Loucy (cell line): ENCODE results near the gene DENND6A.

Source experiments
- H2AFZ ChIP-seq: fragments of 200-600 bp; sonication (generic); 2 replicates; pipeline ENCODE4 v1.6.0; 2016; ENCODE audit warnings: antibody characterized with exemption, mild to moderate bottlenecking, low read length, moderate library complexity
- H3F3A ChIP-seq: fragments of 200-600 bp; 2 replicates; pipeline ENCODE4 v1.6.0; 2016; ENCODE audit warnings: antibody characterized with exemption, low read depth, mild to moderate bottlenecking
- H3K27me3 ChIP-seq: fragments of 200-600 bp; sonication (generic); 2 replicates; pipeline ENCODE4 v1.6.1; 2014; ENCODE audit warnings: low read length, mild to moderate bottlenecking; ENCODE audit not compliant: insufficient read depth, poor library complexity, severe bottlenecking
- H3K36me3 ChIP-seq: fragments of 200-600 bp; sonication (generic); 2 replicates; pipeline ENCODE4 v1.6.1; 2016; ENCODE audit warnings: low read length; ENCODE audit not compliant: insufficient read depth
- H3K4me1 ChIP-seq: fragments of 200-600 bp; sonication (generic); 2 replicates; pipeline ENCODE4 v1.5.1; 2014; ENCODE audit warnings: low read length, mild to moderate bottlenecking; ENCODE audit not compliant: insufficient read depth, poor library complexity, severe bottlenecking
- H3K4me2 ChIP-seq: fragments of 200-600 bp; sonication (generic); 2 replicates; pipeline ENCODE4 v1.6.0; 2014; ENCODE audit warnings: antibody characterized with exemption, low read length, low read depth, mild to moderate bottlenecking; ENCODE audit not compliant: poor library complexity, severe bottlenecking
- H3K4me3 ChIP-seq: fragments of 200-600 bp; sonication (generic); 2 replicates; pipeline ENCODE4 v1.5.1; 2014; ENCODE audit warnings: low read length, mild to moderate bottlenecking, mixed read lengths; ENCODE audit not compliant: poor library complexity, severe bottlenecking
- H3K79me2 ChIP-seq: fragments of 200-600 bp; sonication (generic); 2 replicates; pipeline ENCODE4 v1.6.1; 2014; ENCODE audit warnings: low read length; ENCODE audit not compliant: insufficient read depth
- H3K9ac ChIP-seq: fragments of 200-600 bp; sonication (generic); 2 replicates; pipeline ENCODE4 v1.6.0; 2014; ENCODE audit warnings: mild to moderate bottlenecking, low read depth, low read length, moderate library complexity; ENCODE audit not compliant: poor library complexity, severe bottlenecking
- H3K9me2 ChIP-seq: fragments of 200-600 bp; sonication (generic); replicated peaks from 2 replicates; pipeline ENCODE4 v1.6.1; 2016; ENCODE audit warnings: low read depth, low read length, mixed read lengths
- H3K9me3 ChIP-seq: fragments of 200-600 bp; sonication (generic); 2 replicates; pipeline ENCODE4 v1.6.1; 2014; ENCODE audit warnings: mild to moderate bottlenecking, antibody characterized with exemption, low read length, low read depth; ENCODE audit not compliant: insufficient read depth
- H4K20me1 ChIP-seq: fragments of 200-600 bp; sonication (generic); 2 replicates; pipeline ENCODE4 v1.6.0; 2014; ENCODE audit warnings: antibody characterized with exemption, low read length, mild to moderate bottlenecking; ENCODE audit not compliant: insufficient read depth, poor library complexity, severe bottlenecking
- CTCF ChIP-seq: fragments of 200-600 bp; sonication (generic); conservative IDR thresholded peaks from 2 replicates; pipeline ENCODE4 v1.5.1; 2014; ENCODE audit warnings: mild to moderate bottlenecking, antibody characterized with exemption, low read length
- EZH2phosphoT487 ChIP-seq: fragments of 200-600 bp; IDR thresholded peaks from 2 replicates; pipeline ENCODE4 v1.6.1; 2018; ENCODE audit warnings: antibody characterized with exemption, mild to moderate bottlenecking, moderate library complexity, borderline replicate concordance

DENND6A gene

GRCh38 chr3:57700737-57701136 lies 7.9 kb upstream of the DENND6A start:
- Histone ChIP-seq H3K79me2 (no peaks in the 10 kb centered on the region), H3K9me2 (no peaks in the 10 kb centered on the region), H3K4me1 (no peaks in the 10 kb centered on the region), H2AFZ (no peak overlapping the region), H3F3A (no peaks in the 10 kb centered on the region), H3K27me3 (no peaks in the 10 kb centered on the region), H3K9ac (no peak overlapping the region), H3K36me3 (no peaks in the 10 kb centered on the region), H4K20me1 (no peaks in the 10 kb centered on the region), H3K9me3 (no peaks in the 10 kb centered on the region), H3K4me3 (no peak overlapping the region), H3K4me2 (no peak overlapping the region)
- TF ChIP-seq CTCF (no peak), EZH2phosphoT487 (no peak)

GRCh38 chr3:57699591-57699990 lies 6.7 kb upstream of the DENND6A start:
- Histone ChIP-seq H3K36me3 (no peaks in the 10 kb centered on the region), H3K4me2 (no peak overlapping the region), H3K4me3 (no peak overlapping the region), H3K9me2 (no peaks in the 10 kb centered on the region), H2AFZ (no peak overlapping the region), H4K20me1 (no peaks in the 10 kb centered on the region), H3K9ac (no peak overlapping the region), H3K9me3 (no peaks in the 10 kb centered on the region), H3K79me2 (no peaks in the 10 kb centered on the region), H3K4me1 (no peaks in the 10 kb centered on the region), H3K27me3 (no peaks in the 10 kb centered on the region), H3F3A (no peaks in the 10 kb centered on the region)
- TF ChIP-seq EZH2phosphoT487 (no peak), CTCF (no peak)

- no peak for TF ChIP-seq EZH2phosphoT487
- no peak for TF ChIP-seq CTCF
- peaks cover 5% of the 10 kb centered on the region for H4K20me1 ChIP-seq
- H3K9me3 ChIP-seq: no peaks in the 10 kb centered on the region
- H2AFZ ChIP-seq: no peak overlapping the region
- H3K9ac ChIP-seq: no peak overlapping the region
- H3K27me3 ChIP-seq: no peaks in the 10 kb centered on the region
- no peak overlapping the region for H3K4me3 ChIP-seq
- H3K36me3 ChIP-seq: no peaks in the 10 kb centered on the region
- H3K4me1 ChIP-seq: peaks cover 6% of the 10 kb centered on the region
- H3K4me2 ChIP-seq: no peak overlapping the region
- no peaks in the 10 kb centered on the region for H3F3A ChIP-seq
- H3K9me2 ChIP-seq: no peaks in the 10 kb centered on the region
- peaks cover 5% of the 10 kb centered on the region for H3K79me2 ChIP-seq
Observed at GRCh38 chr3:57696801-57697321, 4.0 kb upstream of the DENND6A start.
